ENCODE results near the gene PLEKHA7.

Gene PLEKHA7

DNA sequence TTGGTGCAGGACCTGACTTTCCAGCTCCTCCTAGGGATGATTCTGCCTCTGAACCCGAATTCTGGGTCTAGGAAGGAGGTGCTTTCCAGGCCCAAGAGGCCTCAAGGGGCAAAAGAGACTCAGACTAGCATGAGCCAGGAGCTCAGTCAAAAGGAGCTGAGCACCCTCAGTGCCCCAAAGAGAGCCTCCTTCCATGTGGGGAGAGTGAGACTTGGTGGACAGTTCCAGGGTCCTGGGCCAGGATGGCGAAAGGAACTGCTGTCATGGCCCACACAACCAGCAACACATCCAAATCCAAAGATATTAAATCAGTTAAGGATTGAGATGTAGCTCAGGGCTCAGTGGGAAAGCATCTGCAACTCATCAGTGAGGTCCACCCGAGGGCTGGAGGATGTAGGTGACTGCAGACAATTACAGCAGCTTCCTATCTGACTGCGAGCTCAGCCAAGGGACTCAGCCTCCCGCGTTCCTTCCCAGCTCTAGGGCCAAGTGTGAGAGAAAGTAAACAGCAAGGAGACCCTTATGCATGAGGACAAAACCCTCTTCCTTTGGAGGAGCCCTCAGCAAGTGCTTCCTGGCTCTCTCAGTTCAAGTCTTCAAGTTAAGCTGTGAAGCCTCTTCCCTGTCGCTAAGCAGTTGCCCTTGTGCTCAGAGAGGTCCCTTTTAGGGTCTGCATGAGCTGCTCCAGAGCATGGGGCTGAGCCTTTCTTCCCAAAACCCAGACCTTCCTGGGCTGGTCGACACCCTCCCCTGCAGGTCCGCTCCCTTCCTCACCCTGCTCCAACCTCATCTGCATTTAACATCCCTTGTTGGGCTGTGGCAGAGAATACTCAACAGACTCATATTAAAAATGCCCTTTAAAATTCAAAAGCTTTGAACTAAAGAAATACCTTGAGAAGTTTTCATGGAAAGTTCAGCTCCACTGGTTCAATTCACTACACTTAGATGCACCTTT, 240.0 kb downstream of the PLEKHA7 start:
- DNase-seq (ENCODE audit: low spot score) = no peak

DNA sequence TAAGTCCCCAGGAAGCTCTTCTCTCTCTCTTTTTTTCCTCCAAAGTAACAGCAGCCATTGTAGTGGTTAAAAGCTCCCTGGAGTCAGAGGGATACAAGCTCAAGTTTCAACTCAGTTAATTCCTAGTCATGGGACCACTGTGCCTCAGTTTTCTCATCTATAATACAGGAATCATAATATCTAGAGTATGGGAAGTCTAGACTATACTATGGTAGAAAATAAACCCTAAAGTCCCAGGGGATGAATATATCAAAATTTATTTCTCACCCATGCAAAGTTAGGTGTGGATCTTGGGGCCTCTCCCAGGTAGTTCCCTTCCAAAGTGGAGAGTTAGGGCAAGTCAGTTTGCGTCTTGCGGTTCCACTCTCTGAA, 242.1 kb downstream of the PLEKHA7 start:
- no peak for DNase-seq (ENCODE audit: low spot score)

DNA sequence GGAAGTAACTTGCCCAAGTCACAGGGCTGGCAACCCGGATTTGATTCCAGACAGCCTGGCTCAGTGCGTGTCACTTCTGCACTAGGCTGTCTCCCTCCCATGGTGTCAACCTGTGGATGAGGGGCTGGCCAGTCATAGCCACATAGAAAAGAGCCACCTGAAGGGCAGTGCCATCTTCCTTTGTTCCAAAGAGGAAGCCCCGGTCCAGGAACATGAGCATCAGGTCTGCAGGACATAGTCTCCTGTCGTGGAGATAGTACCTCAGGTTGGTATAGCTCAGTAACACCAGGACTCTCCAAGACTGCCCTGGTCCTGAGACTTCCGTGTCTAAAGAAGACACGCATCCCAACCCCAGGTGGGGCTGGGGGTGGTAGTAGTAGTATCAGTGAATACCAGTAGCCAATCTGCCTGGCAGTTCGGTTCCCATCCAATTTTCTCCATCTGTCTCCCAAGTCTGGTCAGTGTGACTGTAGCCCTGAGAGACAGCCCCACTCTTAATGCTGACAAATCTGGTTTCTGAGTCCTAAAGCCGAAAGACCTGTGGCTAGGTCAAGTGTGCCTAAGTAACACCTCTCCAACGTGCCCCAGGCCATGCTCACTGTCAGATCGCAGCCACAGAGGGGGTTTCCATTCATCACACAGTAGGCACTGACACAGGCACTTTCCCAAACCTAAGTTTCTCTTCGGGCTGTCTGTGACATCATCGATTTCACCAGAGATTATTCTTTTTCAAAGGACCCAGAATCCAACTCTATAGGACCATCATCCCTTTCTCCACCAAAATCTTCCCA, 242.7 kb downstream of the PLEKHA7 start:
- DNase-seq (ENCODE audit: low spot score) = no peak

DNA sequence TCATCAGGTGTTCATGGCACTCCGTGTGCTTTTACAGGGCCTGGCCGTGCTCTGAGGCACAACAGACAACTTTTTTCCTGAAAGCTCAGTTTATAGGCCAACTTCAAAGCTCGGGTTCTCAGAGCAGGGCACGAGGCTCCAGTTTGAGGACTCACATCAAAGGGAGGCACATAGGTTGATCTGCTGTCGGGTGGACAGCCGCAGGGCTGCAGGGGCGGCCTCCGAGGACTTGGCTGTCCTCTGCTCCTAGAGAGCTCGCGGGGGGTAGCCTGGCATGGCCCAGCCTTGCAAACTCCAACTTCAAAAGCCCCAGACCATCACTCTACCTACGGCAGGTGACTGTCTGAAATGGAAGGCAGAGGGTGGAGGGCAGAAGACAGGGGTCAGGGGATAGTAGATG, 244.2 kb downstream of the PLEKHA7 start:
- DNase-seq (ENCODE audit: low spot score) = no peak

DNA sequence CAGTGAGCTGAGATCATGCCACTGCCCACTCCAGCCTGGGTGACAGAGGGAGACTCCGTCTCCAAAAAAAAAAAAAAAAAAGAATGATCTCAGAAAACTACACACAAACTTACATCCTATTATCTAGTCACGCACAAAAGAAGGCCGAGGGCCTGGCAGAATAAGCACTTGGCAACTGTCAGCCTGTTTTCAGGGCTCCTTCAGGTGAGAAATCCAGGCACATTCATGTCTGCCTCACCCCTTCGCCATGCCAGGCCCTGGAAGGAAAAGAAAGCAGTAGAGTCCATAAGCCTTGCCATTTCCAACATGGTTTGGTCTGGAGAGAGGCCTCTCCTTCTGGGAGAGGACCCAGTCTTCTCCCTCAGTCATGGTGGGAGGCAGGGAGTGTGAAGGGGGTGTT, 244.8 kb downstream of the PLEKHA7 start:
- DNase-seq (ENCODE audit: low spot score) = no peak

DNA sequence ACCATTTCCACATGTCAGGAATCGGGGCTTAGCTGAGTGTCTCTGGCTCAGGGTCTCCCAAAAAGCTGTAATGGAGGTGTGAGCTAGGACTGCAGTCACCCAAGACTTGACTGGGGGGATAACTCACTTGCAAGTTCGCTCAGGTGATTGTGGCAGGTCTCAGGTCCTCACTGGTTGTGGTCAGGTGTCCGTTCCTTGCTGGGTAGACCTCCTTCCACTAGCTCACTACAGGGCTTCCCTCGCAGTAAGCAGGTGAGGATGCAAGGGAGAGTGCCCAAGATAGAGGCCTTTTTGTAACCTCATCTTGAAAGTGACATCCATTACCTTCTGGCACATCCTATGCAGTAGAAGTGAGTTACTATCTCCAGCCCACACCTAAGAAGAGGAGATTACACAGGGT, 246.3 kb downstream of the PLEKHA7 start:
- DNase-seq (ENCODE audit: low spot score) = no peak

DNA sequence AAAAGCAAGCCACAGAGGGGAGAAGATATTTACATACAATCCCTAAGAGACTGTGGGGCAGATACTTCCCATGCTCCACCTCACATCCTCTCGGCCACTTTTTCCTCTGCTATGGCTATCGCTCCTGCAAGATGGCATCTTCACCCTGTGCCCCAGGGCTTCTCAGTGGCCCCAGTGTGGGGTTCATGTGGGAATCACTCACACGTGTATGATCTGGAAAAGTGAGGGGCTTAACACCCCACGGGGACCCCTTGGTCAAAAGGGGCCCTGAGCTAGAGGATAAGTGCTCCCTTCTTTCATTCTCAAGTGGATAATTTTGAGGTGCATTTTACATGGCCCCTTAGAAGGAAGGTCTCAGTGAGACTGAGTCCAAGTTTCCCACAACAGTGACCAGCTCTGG, 247.1 kb downstream of the PLEKHA7 start:
- no peak for DNase-seq (ENCODE audit: low spot score)

DNA sequence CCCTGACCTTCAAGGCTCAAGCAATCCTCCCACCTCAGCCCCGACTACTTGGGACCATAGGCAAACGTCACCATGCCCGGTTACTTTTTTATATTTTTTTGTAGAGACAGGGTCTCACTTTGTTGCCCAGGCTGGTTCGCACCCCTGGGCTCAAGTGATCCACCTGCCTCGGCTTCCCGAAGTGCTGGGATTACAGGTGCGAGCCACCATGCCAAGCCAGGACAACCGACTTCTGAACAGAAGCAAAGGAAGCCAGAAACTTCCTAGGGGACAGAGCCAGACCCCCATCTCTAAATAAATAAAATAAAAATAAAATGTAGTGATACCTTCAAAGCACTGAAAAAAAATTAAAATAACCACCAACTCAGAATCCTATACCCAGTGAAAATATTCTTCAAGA, 249.3 kb downstream of the PLEKHA7 start:
- DNase-seq (ENCODE audit: low spot score) = no peak

DNA sequence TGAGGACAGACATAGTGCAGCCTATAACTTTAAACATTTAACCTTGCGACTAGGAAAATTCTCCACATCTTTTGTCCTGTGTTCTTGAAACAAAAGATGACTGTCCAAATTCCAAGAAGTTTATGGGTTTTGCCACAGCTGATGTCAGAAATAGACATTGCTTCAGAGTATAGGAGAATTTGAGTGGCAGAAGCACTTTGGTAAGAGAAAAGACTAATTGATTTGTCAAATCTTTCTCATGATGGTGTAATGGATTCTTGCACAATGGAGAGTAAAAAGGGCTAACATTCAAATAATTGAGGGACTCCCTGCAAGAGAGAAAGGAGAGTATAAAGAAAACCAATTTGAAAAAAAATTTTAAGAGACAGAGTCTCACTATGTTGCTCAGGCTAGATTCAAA, 250.5 kb downstream of the PLEKHA7 start:
- no peak for DNase-seq (ENCODE audit: low spot score)

DNA sequence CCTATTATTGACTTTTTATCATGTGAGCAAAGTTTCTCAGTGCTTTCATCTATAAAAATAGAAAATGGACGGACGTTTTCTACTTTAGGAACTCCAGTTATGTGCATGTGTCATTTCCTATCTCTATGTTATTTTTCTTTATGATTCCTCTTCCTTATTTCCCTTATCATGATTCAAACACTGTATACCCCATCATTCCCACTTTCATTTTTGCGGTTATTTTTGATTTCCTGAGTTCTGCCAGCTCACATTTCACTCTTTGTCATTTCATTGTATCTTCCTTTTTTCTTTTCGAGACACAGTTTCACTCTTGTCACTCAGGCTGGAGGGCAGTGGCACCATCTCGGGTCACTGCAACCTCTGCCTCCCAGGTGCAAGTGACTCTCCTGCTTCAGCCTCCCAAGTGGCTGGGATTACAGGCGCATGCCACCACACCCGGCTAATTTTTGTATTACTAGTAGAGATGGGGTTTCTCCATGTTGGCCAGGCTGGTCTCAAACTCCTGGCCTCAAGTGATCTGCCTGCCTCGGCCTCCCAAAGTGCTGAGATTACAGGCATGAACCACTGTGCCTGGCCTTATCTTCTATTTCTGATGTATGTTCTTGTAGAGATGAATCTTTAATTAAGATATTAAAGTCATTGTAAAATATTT, 254.2 kb downstream of the PLEKHA7 start:
- DNase-seq (ENCODE audit: low spot score) = no peak

DNA sequence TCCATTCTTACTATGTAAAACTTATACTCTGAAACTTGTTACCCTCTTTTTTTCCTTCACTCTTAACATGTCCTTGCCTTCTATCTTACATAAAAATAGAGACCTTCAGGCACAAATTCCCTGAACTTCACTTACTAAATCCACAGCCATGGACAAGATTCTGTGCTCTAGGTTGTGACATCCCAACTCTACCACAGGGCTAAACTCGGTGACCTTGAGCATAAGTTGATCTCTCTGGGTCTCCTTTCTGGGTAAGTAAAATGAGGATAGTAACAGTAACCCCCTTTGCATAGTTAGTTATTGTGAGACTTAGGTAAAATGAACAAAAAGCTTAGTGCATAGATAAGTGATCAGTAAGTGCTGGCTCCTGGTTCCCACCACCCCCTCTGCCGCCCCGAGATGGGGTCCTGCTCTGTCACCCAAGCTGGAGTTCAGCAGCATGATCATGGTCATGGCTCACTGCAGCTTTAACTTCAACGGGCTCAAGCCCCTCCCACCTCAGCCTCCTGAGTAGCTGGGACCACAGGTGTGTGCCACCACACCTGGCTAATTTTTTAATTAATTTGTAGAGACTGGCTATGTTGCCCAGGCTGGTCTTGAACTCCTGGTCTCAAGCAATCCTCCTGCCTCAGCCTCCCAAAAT, 255.7 kb downstream of the PLEKHA7 start:
- no peak for DNase-seq (ENCODE audit: low spot score)

DNA sequence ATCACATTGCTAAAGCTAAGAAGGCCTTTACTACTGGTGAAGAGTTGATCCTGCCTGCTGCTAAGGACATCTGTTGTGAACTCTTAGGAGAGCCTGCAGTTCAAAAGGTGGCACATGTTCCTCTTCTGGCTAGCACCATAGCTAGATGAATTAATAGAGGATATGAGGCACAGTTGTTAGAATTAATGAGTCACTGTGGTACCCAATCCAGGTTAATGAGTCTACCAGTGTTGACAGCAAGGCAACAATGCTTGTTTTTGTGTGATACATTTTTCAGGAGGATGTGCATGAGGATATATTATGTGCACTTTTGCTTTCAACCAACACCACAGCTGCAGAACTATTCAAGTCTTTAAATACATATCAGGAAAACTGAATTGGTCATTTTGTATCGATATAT, 263.8 kb downstream of the PLEKHA7 start:
- no peak for DNase-seq (ENCODE audit: low spot score)

DNA sequence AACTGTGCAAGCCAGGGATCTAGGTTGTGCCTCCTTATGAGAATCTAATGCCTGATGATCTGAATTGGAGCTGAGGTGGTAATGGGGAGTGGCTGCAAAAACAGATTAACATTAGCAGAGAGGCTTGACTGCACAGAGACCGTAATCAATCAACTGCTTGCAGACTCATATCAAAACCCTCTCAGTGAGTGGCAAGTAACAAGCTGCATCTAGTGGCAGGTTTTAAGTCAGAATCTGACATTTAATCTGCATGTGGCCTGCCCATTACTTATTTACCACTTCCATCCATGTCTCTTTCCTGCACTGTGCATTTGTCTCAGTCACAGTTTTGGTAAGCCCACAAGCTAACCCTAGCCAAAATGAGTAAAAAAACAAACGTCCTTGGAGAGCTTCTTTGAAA, 264.5 kb downstream of the PLEKHA7 start:
- DNase-seq (ENCODE audit: low spot score) = no peak

DNA sequence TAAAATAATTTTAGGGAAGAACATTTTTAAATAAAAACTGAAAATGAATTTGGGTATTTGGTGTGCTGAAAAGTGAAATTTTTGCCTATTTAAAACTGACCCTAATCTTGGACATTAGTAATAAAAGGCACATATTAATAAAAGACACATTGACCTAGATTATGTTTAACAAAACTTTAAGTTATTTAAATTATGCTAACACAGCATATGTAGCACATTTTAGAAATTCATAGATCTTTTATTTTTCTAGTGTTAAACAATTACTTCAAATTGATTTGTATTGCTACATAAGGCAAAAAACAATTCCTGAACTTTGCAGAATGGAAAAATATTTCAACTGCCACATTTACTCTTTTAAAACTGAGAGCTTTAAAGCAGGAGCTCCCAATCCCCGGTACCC, 265.1 kb downstream of the PLEKHA7 start:
- no peak for DNase-seq (ENCODE audit: low spot score)

DNA sequence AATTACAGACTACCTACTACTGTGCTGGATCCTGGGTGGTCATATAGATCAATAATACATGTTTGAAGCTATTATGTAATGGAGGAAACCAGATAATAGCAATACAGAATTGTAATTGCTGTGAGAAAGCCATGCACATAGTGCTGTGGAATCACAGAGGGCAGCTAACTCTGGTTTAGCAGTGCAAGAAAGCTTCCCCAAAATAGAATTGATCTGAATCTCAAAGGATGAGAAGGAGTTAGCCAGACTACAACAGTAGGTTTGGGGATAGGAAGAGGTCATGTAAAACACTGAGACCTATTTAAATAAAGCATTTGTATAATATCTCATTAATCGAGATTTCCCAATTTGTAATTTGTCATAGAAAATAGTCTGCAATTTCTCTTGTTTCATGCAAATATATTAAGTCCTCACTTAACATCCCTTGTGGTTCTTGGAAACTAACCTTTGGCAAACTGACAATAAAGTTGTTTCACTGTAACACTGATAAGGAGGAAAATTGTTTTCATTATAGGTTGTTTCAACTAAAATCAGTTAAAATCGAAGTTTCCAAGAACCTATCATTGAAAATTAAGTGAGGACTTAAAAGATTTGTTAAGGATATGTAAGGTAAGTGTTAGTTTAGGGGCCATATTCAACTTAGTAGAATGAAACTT, 268.1 kb downstream of the PLEKHA7 start:
- no peak for DNase-seq (ENCODE audit: low spot score)

DNA sequence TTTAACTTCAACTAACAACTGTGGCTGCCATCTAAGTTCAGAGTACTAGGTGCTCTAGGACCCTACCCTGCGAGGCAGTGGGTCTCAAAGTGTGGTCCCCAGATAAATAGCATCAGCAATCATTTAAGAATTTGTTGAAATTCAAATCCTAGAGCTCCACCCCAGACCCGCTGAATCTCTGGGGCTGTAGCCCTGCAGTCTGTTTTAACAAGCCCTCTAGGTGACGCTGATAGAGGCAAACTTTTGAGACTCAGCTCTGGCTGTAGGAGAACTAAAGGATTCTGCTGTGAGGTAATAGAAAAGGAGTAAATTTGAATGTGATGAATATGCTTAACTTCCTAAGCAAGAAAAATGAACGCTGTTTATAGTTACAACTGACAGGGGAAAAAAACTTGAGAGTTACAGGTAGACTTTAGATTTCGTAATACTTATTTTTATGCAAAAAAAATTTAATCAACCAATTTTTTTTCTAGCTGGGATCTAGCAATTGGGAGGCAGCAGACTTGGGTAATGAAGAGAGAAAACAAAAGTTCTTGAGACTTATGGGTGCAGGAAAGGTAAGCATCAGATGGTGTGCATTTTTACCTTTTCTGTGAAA, 270.0 kb downstream of the PLEKHA7 start:
- DNase-seq (ENCODE audit: low spot score) = no peak

DNA sequence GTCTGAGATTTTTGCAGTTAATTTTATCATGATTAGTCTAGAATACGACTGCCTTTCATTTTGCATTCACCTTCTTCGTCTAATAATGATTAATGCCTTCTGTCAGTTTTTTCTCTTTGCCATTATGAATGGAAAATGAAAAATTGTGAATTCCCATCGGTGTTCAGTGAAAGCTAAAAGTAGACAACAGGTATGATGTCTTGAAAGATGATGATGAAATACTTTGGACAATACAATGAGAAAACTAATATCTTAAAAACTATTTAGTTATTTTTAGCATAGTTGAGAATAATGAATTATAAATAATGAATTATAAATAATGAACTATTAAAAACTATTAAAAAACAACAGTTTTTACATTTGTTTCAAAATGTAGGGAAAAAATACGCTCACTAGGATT, 270.7 kb downstream of the PLEKHA7 start:
- DNase-seq (ENCODE audit: low spot score) = no peak

DNA sequence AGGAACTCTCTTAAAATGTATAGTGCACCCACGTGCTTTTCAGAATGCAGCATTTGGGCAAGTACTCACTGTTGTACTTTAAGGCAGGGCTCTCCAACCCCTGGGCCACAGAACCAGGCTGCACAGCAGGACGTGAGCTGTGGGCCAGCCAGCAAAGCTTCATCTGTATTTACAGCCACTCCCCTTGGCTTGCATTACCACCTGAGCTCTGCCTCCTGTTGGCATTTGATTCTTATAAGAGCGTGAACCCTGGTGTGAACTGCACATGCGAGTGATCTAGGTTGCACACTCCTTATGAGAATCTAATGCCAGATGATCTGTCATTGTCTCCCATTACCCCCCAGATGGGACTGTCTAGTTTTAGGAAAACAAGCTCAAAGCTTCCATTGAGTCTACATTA, 272.7 kb downstream of the PLEKHA7 start:
- no peak for DNase-seq (ENCODE audit: low spot score)

DNA sequence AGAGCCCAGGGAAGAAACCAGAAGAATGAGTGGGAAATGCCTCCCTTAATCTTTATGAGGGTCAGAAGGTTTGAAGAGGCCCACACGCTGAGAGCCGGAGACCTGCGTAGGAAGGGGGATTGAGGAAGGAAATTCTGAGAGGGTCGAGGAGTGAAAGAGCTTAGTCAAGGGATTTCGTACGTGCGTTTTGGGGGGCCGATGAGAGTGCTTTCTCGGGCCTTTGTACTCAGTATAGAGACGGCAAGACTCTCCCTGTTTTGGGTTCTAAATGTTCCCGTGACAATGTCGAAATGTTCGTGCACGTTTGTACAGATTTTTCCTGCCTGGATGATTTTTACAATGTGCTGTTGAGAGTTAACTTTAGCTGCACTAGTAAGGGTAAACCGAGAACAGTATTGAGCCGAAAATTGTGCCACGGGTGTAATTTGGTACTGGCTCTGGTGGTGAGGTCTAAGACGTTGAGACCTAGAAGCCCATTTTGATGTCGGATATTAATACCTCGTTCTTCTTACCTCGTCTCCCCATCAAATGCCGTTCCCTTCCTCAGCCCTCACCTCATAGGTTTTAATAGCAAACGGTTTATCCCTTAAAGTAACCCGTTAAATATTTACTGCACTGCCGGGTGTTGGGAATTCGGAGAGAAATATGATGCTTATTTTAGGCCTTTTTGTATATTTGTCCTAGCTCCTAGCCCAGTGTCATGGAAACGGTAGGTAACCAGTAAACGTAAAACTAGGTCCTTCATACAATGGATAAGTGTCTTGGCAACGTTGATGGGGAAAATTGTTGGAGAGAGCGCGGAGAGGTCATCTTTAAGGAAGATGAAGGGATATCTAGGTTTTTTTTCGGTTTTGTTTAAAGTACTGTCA, 275.0 kb downstream of the PLEKHA7 start:
- no peak for DNase-seq (ENCODE audit: low spot score)

DNA sequence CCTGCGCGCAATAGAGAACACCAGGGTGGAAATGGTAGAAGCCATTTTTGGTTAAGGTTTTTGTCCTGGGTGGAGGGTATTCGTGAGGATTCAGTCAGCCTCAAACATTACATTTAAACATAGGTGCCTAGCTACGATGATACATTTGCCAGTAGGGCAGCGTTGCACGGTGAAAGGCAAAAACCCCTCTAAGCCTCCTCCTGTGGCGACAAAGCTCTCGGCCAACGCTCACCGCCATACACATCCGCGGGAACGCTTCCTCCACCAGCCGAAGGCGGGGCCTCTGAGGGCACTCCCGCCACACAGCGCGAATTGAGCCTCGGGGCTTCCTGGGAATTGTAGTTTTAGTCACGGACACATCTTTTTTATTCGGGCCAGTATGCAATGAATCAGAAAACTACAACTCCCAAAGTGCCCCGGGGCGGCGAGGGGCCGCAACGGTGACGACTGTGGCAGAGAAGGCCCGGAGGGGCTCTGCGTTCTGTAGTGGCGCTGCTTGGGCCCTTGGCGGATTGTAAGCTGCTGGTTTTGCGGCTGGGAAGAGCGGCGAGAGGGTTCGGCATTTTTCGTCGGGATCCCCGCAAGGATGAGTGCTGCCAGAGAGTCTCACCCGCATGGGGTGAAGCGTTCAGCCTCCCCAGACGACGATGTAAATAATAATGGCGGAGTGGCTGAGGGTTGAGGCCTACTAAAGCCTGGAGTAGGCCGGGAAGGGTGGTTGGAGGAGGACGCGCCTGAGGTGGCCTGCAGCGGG, 275.8 kb downstream of the PLEKHA7 start, which contains the start of gene C11orf58:
C11orf58 (plus strand) TSS at position 455 of the 754 bp plus-strand sequence; CDS start at position 587, 132 bp downstream.
- DNase-seq (ENCODE audit: low spot score) = peak; percentile 97

All from Ammon's horn (tissue), 1 donor.